CD14-positive monocyte (primary cell): ENCODE measurements around the gene HNRNPF. TPM values are rescaled to one million over a fixed set of nuclear protein-coding genes. Genes with fewer than 3 reads are reported as not detected.
"Not testable (repeated sequence)": the region's sequence is repeated elsewhere in the genome, so short reads cannot be mapped to it uniquely, and the experiment has no call there.

ENCODE experiments used
- DNase-seq, 3 donors: peaks; one replicate each; pipeline ENCODE4 v3.0.0-alpha.2; 2011 to 2022
- H2AFZ ChIP-seq: 2 replicates; pipeline ENCODE4 v1.6.0; 2012; ENCODE audit warnings: mild to moderate bottlenecking, low read depth, low read length, inconsistent platforms; ENCODE audit not compliant: insufficient read depth, poor library complexity, severe bottlenecking
- H3K27ac ChIP-seq, 2 donors: 1 replicate in 1 of 2; 2 replicates in 1 of 2; pipeline ENCODE4 v1.5.1; 2012 to 2013; ENCODE audit warnings: low read length in 2 of 2, control low read depth in 1 of 2, inconsistent platforms in 1 of 2, low read depth in 1 of 2, mild to moderate bottlenecking in 1 of 2
- H3K27me3 ChIP-seq, 2 donors: one replicate each; pipeline versions ENCODE4 v1.6.0 to v1.6.1; 2011 to 2013; ENCODE audit warnings: low read length in 2 of 2; ENCODE audit not compliant: control insufficient read depth in 2 of 2, insufficient read depth in 2 of 2
- H3K36me3 ChIP-seq, 2 donors: replicated peaks in 1 of 2; 1 replicate in 1 of 2; 2 replicates in 1 of 2; pipeline versions ENCODE4 v1.5.1 to v1.6.1; 2012 to 2013; ENCODE audit warnings: low read length in 2 of 2, control low read depth in 1 of 2, inconsistent platforms in 1 of 2, mild to moderate bottlenecking in 1 of 2; ENCODE audit not compliant: insufficient read depth in 2 of 2, control insufficient read depth in 1 of 2
- H3K4me1 ChIP-seq, 2 donors: 1 replicate in 1 of 2; 2 replicates in 1 of 2; pipeline versions ENCODE4 v1.5.1 to v1.6.1; 2012 to 2013; ENCODE audit warnings: low read length in 2 of 2, control low read depth in 1 of 2, inconsistent platforms in 1 of 2, mild to moderate bottlenecking in 1 of 2, moderate library complexity in 1 of 2; ENCODE audit not compliant: insufficient read depth in 2 of 2, control insufficient read depth in 1 of 2
- H3K4me2 ChIP-seq: replicated peaks from 2 replicates; pipeline ENCODE3; 2012; ENCODE audit warnings: low read length, moderate library complexity, mild to moderate bottlenecking; ENCODE audit not compliant: poor library complexity, severe bottlenecking; ENCODE audit errors: extremely low read depth
- H3K4me3 ChIP-seq, 3 experiments: fragments of 200-600 bp in 1 of 3; sonication (generic) in 1 of 3; replicated peaks in 1 of 3; 1 replicate in 2 of 3; 2 replicates in 1 of 3; pipeline ENCODE4 v1.5.1; 2011 to 2013; ENCODE audit warnings: low read length in 3 of 3, mild to moderate bottlenecking in 3 of 3, control low read depth in 2 of 3, low read depth in 2 of 3, inconsistent platforms in 1 of 3, moderate library complexity in 1 of 3
- H3K79me2 ChIP-seq: 2 replicates; pipeline ENCODE4 v1.6.0; 2012; ENCODE audit warnings: mild to moderate bottlenecking, control low read depth, inconsistent platforms, low read length, moderate library complexity; ENCODE audit not compliant: insufficient read depth
- H3K9ac ChIP-seq: 2 replicates; pipeline ENCODE4 v1.6.0; 2017; ENCODE audit warnings: low read length, mild to moderate bottlenecking; ENCODE audit not compliant: insufficient read depth, poor library complexity, severe bottlenecking
- H3K9me3 ChIP-seq, 2 donors: replicated peaks in 1 of 2; 1 replicate in 1 of 2; 2 replicates in 1 of 2; pipeline versions ENCODE4 v1.5.1 to v1.6.1; 2012 to 2013; ENCODE audit warnings: low read length in 2 of 2, control low read depth in 1 of 2; ENCODE audit not compliant: control insufficient read depth in 1 of 2, insufficient read depth in 1 of 2
- H4K20me1 ChIP-seq: 2 replicates; pipeline ENCODE4 v1.6.0; 2012; ENCODE audit warnings: mild to moderate bottlenecking, low read length, control low read depth, moderate library complexity; ENCODE audit not compliant: insufficient read depth
- H3K27ac Mint-ChIP-seq, 7 donors: one replicate each; pipeline ENCODE4 v1.8.0; 2020; ENCODE audit warnings: mild to moderate bottlenecking in 7 of 7, mixed read lengths in 7 of 7, moderate library complexity in 6 of 7, inconsistent platforms in 2 of 7
- H3K27me3 Mint-ChIP-seq, 3 donors: one replicate each; pipeline ENCODE4 v1.8.0; 2021 to 2022; ENCODE audit warnings: low read depth in 3 of 3, mild to moderate bottlenecking in 3 of 3, mixed read lengths in 3 of 3, moderate library complexity in 3 of 3, inconsistent platforms in 1 of 3
- H3K36me3 Mint-ChIP-seq, 2 donors: one replicate each; pipeline ENCODE4 v1.8.0; 2020; ENCODE audit warnings: mixed read lengths in 2 of 2, inconsistent platforms in 1 of 2, mild to moderate bottlenecking in 1 of 2
- H3K4me1 Mint-ChIP-seq: one replicate; pipeline ENCODE4 v1.8.0; 2020; ENCODE audit warnings: mild to moderate bottlenecking, mixed read lengths
- H3K4me3 Mint-ChIP-seq, 2 donors: one replicate each; pipeline ENCODE4 v1.8.0; 2020; ENCODE audit warnings: mild to moderate bottlenecking in 2 of 2, mixed read lengths in 2 of 2, moderate library complexity in 1 of 2
- H3K9me3 Mint-ChIP-seq, 7 donors: one replicate each; pipeline ENCODE4 v1.8.0; 2020 to 2022; ENCODE audit warnings: mixed read lengths in 7 of 7, mild to moderate bottlenecking in 6 of 7, moderate library complexity in 6 of 7, inconsistent platforms in 2 of 7
- CTCF ChIP-seq: fragments of 200-600 bp; IDR thresholded peaks from one replicate; pipeline ENCODE4 v1.8.0; 2022; ENCODE audit warnings: antibody characterized with exemption, mild to moderate bottlenecking
- WGBS: methylation state at CpG from one replicate; pipeline ENCODE4 v1.1.5; 2013; ENCODE audit warnings: missing lambda C conversion rate; ENCODE audit not compliant: insufficient coverage; 5-methylcytosine and 5-hydroxymethylcytosine counted together
- intact Hi-C, 2 donors: fragments of 100-400 bp; cut with micrococcal nuclease; formaldehyde crosslinking; loops; one replicate each; pipeline versions ENCODE4 v1.15.0 to v1.15.1; 2023
- polyA plus RNA-seq, 3 donors: library from polyadenylated mRNA; depleted of rRNA in 1 of 3; unstranded in 2 of 3; stranded (reverse) in 1 of 3; fragments of 300-500 nt in 2 of 3; fragments of >200 nt in 1 of 3; fragmentation: Illumina TruSeq in 2 of 3; gene quantifications; 1 replicate in 2 of 3; 2 replicates in 1 of 3; pipeline ENCODE4 v1.2.3, GENCODE V29; 2012 to 2021

Gene HNRNPF
- polyA plus RNA-seq, 3 donors: 115 to 189 (median 188) TPM

GRCh38 chr10:43339136-43339535 lies 69.8 kb downstream of the HNRNPF start:
- Histone ChIP-seq H3K4me3 (no peak overlapping the region), H3K4me1 (peaks cover 5 to 20% of the 10 kb centered on the region in 2 donors), H2AFZ (peak overlapping the region; percentile 14), H3K27me3 (no peaks in the 10 kb centered on the region), H4K20me1 (no peaks in the 10 kb centered on the region), H3K79me2 (no peaks in the 10 kb centered on the region), H3K36me3 (no peaks in the 10 kb centered on the region), H3K9me3 (no peaks in the 10 kb centered on the region), H3K27ac (no peak overlapping the region), H3K4me2 (no peak overlapping the region), H3K9ac (no peak overlapping the region)
- Mint-ChIP-seq H3K9me3 (peaks cover 0 to 1% (median 0%) of the 10 kb centered on the region in 7 donors), H3K4me1 (peaks cover 27% of the 10 kb centered on the region), H3K27me3 (peaks cover 2 to 13% (median 6%) of the 10 kb centered on the region in 3 donors), H3K36me3 (no peaks in the 10 kb centered on the region), H3K4me3 (peak overlapping the region in 1 of 2 donors; percentile 55), H3K27ac (no peak overlapping the region)
- TF ChIP-seq CTCF: no peak
- 81% methylated on average over 8 of the region's 11 CpGs for WGBS
- no peak for DNase-seq
- intact Hi-C loops: no loop called here

- Mint-ChIP-seq H3K27me3 (peaks cover 2 to 13% (median 5%) of the 10 kb centered on the region in 3 donors), H3K9me3 (peaks cover 0 to 1% (median 0%) of the 10 kb centered on the region in 7 donors), H3K27ac (no peak overlapping the region), H3K36me3 (no peaks in the 10 kb centered on the region), H3K4me3 (no peak overlapping the region), H3K4me1 (peaks cover 33% of the 10 kb centered on the region)
- TF ChIP-seq CTCF: no peak
- WGBS: 89% methylated on average over 8 of the region's 12 CpGs
- Histone ChIP-seq H2AFZ (no peak overlapping the region), H3K4me2 (no peak overlapping the region), H3K27ac (no peak overlapping the region), H3K9ac (no peak overlapping the region), H3K4me1 (peaks cover 6 to 23% of the 10 kb centered on the region in 2 donors), H3K4me3 (no peak overlapping the region), H4K20me1 (no peaks in the 10 kb centered on the region), H3K27me3 (no peaks in the 10 kb centered on the region), H3K36me3 (no peaks in the 10 kb centered on the region), H3K9me3 (no peaks in the 10 kb centered on the region), H3K79me2 (no peaks in the 10 kb centered on the region)
- intact Hi-C loops: no loop called here
- DNase-seq: no peak
Measured at GRCh38 chr10:43338117-43338516, 70.9 kb downstream of the HNRNPF start.

GRCh38 chr10:43337536-43337935 lies 71.5 kb downstream of the HNRNPF start:
- 0% methylated on average over 2 of the region's 9 CpGs for WGBS
- H3K4me1 Mint-ChIP-seq: peaks cover 39% of the 10 kb centered on the region
- H2AFZ ChIP-seq, H3K27me3 ChIP-seq, H3K9ac ChIP-seq, H3K4me2 ChIP-seq, H3K27ac ChIP-seq, intact Hi-C loops, H3K9me3 ChIP-seq, H4K20me1 ChIP-seq, H3K36me3 Mint-ChIP-seq, H3K36me3 ChIP-seq, H3K4me3 ChIP-seq, H3K79me2 ChIP-seq, DNase-seq, H3K4me3 Mint-ChIP-seq, H3K9me3 Mint-ChIP-seq: not testable (repeated sequence)
- peaks cover 2 to 15% (median 5%) of the 10 kb centered on the region in 3 donors for H3K27me3 Mint-ChIP-seq
- H3K27ac Mint-ChIP-seq: peak overlapping the region in 1 of 7 donors; percentile 68
- H3K4me1 ChIP-seq: peaks cover 12 to 28% of the 10 kb centered on the region in 2 donors
